Esophagus (tissue), 2 donors: ENCODE results near the gene SLC12A2. TPM values are rescaled to one million over a fixed set of nuclear protein-coding genes. Genes with fewer than 3 reads are reported as not detected.

Source experiments
- H3K27ac ChIP-seq, 2 donors: one replicate each; pipeline ENCODE4 v1.5.1; 2013; ENCODE audit warnings: low read depth in 2 of 2, mild to moderate bottlenecking in 2 of 2, inconsistent platforms in 1 of 2, low read length in 1 of 2, moderate library complexity in 1 of 2
- H3K27me3 ChIP-seq, 2 donors: one replicate each; pipeline ENCODE4 v1.6.1; 2013; ENCODE audit warnings: low read length in 2 of 2, control low read depth in 1 of 2, mild to moderate bottlenecking in 1 of 2; ENCODE audit not compliant: insufficient read depth in 2 of 2, control insufficient read depth in 1 of 2
- H3K36me3 ChIP-seq, 2 donors: one replicate each; pipeline ENCODE4 v1.6.1; 2013; ENCODE audit warnings: low read length in 1 of 2; ENCODE audit not compliant: control insufficient read depth in 2 of 2, insufficient read depth in 2 of 2
- H3K4me1 ChIP-seq, 2 donors: one replicate each; pipeline ENCODE4 v1.6.1; 2013; ENCODE audit warnings: low read length in 1 of 2; ENCODE audit not compliant: control insufficient read depth in 2 of 2, insufficient read depth in 2 of 2
- H3K4me3 ChIP-seq, 2 donors: one replicate each; pipeline ENCODE4 v1.5.1; 2013; ENCODE audit warnings: low read length in 2 of 2, mild to moderate bottlenecking in 2 of 2, low read depth in 1 of 2, moderate library complexity in 1 of 2
- H3K9me3 ChIP-seq, 2 donors: one replicate each; pipeline ENCODE4 v1.6.1; 2013; ENCODE audit warnings: mild to moderate bottlenecking in 2 of 2, low read depth in 1 of 2, low read length in 1 of 2, moderate library complexity in 1 of 2; ENCODE audit not compliant: control insufficient read depth in 2 of 2, insufficient read depth in 1 of 2
- WGBS, 2 donors: extraction: QIAGEN DNeasy Blood & Tissue Kit; methylation state at CpG; one replicate each; pipeline ENCODE4 v1.1.7; 2013; 5-methylcytosine and 5-hydroxymethylcytosine counted together
- polyA plus RNA-seq, 2 donors: library from polyadenylated mRNA; stranded (reverse); fragments of 200-250 nt; gene quantifications; one replicate each; pipeline ENCODE4 v1.2.3, GENCODE V29; 2013
- donor health status: healthy with polysubstance abuse.
- donor health status: Bipolar disorder and iron deficiency.

The SLC12A2 gene
- polyA plus RNA-seq, 2 donors = 1.2 to 2.0 TPM

DNA sequence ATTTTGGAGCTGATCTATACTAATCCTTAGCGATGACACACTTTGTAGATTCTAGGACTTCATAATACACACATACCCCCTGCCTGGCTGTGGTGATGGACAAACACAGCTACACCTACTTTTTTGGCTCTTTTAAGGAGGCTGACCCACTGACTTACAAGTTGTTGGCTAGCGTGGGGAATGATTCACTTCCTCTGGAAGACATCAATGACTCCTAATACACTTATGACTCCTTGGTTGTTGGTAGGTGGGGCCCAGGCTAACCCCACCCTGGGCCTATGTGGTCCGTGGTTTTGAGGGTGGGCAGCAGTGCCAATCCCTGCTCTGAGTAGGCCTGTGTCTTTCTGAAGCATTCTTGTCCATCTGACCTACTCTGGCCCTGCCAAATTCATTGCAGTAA lies 144.4 kb downstream of the SLC12A2 start:
- no peaks in the 10 kb centered on the region for H3K36me3 ChIP-seq
- no peaks in the 10 kb centered on the region for H3K27me3 ChIP-seq
- no peak overlapping the region for H3K4me3 ChIP-seq
- peaks cover 0 to 2% of the 10 kb centered on the region in 2 donors for H3K4me1 ChIP-seq
- 35 to 50% methylated on average over 3 of the region's 3 CpGs for WGBS, 2 donors
- no peaks in the 10 kb centered on the region for H3K9me3 ChIP-seq
- H3K27ac ChIP-seq = no peak overlapping the region

DNA sequence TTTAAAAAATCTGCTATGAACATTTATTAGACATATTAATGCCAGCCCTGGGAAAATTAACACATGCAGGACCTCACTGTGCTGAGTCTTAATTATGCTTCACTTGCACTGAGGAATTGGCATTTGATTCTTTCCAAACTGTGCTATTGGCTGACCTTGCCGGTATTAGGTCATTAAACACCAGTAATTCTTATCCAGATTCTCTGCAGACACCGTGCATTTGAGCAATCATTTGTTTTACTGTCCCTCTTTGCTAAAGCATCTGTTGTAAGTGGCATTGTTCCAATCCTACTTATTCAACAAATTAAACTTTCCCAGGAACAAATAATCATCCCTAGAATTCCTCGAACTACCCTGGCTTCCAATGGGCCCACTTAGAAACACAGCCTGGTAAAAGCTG lies 145.0 kb downstream of the SLC12A2 start:
- H3K27me3 ChIP-seq = no peaks in the 10 kb centered on the region
- no peaks in the 10 kb centered on the region for H3K36me3 ChIP-seq

DNA sequence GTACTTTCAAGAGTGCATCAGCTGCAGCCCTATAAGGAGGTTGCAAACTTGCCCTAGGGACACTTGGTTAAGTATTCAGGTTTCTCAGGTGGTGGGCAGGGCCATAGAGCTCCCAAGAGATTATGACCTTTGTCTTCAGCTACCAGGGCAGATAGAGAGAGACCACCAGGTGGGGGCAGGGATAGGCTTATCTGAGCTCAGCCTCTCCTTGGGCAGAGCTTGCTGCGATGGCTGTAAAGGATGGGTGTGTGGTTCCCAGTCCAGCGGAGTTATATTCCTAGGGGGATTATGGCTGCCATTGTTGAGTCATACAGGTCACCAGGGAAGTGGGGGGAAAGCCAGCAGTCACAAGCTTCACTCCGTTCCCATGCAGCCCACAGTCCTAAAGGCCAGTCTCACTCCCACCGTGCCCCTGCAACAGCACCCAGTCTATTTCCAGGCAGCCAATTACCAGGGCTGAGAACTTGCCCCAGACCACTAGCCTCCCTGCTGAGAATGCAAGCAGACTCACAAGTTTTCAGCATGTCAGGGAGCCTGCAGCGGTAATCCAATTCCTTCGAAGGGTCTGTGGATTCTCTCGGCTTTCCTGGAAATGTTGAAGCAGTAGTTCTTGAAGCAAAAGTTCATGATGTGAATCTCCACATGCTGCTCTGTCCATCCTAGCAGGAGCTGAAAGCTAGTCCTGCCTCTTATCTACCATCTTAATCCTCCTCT lies 151.5 kb downstream of the SLC12A2 start:
- 90 to 96% methylated on average over 7 of the region's 7 CpGs for WGBS, 2 donors
- peaks cover 0 to 2% of the 10 kb centered on the region in 2 donors for H3K4me1 ChIP-seq

More for the DNA sequence above, 145.0 kb downstream of the SLC12A2 start:
- Histone ChIP-seq H3K4me3 (no peak overlapping the region), H3K27ac (no peak overlapping the region), H3K4me1 (peaks cover 0 to 2% of the 10 kb centered on the region in 2 donors), H3K9me3 (no peaks in the 10 kb centered on the region)
- WGBS, 2 donors = 24 to 34% methylated on average over 3 of the region's 3 CpGs

DNA sequence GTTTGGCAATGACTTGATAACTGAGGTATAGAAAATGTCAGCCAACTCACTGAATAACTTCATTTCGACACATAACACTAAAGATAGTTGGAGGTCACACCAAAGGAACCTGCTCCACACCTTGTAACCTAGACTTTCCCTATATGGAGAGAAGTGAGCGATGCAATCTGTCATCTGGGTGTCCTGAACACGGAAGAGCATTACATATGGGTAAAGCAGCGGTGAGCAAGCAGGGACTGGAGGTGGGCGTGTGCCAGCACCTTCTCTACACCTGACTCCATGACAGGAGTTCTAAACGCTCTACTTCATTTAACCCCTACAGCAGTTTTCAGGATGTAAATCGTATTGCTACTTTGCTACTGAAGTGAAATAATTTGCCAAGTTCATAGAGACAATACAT lies 152.8 kb downstream of the SLC12A2 start:
- WGBS, 2 donors = 56% methylated on average over 7 of the region's 7 CpGs
- H3K36me3 ChIP-seq = no peaks in the 10 kb centered on the region
- H3K27ac ChIP-seq = no peak overlapping the region
- H3K27me3 ChIP-seq = no peaks in the 10 kb centered on the region
- H3K9me3 ChIP-seq = no peaks in the 10 kb centered on the region
- H3K4me3 ChIP-seq = no peak overlapping the region
- peaks cover 0 to 2% of the 10 kb centered on the region in 2 donors for H3K4me1 ChIP-seq

More for the DNA sequence above, 151.5 kb downstream of the SLC12A2 start:
- H3K27ac ChIP-seq = no peak overlapping the region
- no peaks in the 10 kb centered on the region for H3K36me3 ChIP-seq
- H3K4me3 ChIP-seq = no peak overlapping the region
- no peaks in the 10 kb centered on the region for H3K27me3 ChIP-seq
- H3K9me3 ChIP-seq = no peaks in the 10 kb centered on the region

DNA sequence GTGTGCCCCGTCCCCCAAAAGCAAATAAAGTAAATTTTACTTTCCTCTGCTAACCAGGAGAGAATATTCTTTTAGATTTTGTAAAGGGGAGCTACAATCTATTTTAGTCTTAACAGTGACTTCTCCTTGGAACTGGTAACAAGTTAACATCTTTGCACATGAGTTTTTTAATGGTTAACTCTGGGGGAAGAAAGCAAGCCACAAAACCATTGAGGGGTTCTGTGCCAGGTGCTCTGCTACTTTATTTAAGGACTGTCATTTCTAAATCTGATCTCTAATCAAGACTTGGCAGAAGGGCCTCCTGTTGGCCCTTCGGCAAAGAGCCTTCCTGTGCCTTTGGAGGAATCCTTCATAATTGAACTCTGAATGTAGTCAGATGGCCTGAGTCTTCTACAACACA lies 153.4 kb downstream of the SLC12A2 start:
- Histone ChIP-seq H3K27me3 (no peaks in the 10 kb centered on the region), H3K27ac (no peak overlapping the region), H3K4me1 (peaks cover 0 to 2% of the 10 kb centered on the region in 2 donors), H3K4me3 (no peak overlapping the region), H3K36me3 (no peaks in the 10 kb centered on the region), H3K9me3 (no peaks in the 10 kb centered on the region)
- WGBS, 2 donors = 61 to 62% methylated on average over 2 of the region's 2 CpGs

DNA sequence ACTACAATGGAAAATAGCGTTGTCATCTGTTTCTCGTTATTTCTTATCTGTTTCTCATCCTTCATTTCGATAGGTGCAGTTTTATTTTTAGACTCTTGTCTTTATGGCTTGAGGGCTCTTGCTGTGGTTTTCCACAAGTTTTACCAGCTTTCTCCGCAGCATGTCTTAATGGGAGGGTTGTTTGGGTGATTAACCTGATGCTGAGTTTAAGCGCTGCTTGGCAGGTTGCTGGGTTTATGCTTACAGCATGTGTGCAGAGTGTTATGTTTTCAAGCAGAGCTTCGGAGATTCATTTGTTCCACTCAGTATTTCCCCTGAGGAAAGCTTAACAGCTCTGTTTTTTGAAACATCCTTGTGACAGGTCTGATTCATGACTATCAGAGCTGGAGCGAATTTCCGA lies 154.0 kb downstream of the SLC12A2 start:
- Histone ChIP-seq H3K27me3 (no peaks in the 10 kb centered on the region), H3K27ac (no peak overlapping the region), H3K9me3 (no peaks in the 10 kb centered on the region), H3K4me1 (peaks cover 0 to 2% of the 10 kb centered on the region in 2 donors), H3K36me3 (no peaks in the 10 kb centered on the region), H3K4me3 (no peak overlapping the region)
- 31 to 48% methylated on average over 8 of the region's 8 CpGs for WGBS, 2 donors
